ENCODE data around the gene STK32C. TPM values are rescaled to one million over a fixed set of nuclear protein-coding genes. Genes with fewer than 3 reads are reported as not detected.
A peak's percentile ranks its signal among the peaks of the same experiment; 100 is the strongest.

The STK32C gene
- total RNA-seq, 6 donors from 2014 or later, result 4.8 to 18.3 (median 15.6) TPM

- no peak overlapping the region for H3K27ac ChIP-seq
- H3K27me3 ChIP-seq, result no peaks in the 10 kb centered on the region
- H3K36me3 ChIP-seq, result no peaks in the 10 kb centered on the region
- peaks cover 0 to 7% (median 2%) of the 10 kb centered on the region in 4 donors for H3K4me1 ChIP-seq
- H3K9me3 ChIP-seq, result no peaks in the 10 kb centered on the region
- H3K4me3 ChIP-seq, result no peak overlapping the region
- 66 to 75% methylated on average over 19 to 23 of the region's 23 CpGs for WGBS, 2 donors
- TF ChIP-seq POLR2A (IDR thresholded peaks at IDR 0.05) (no peak), EP300 (IDR thresholded peaks at IDR 0.05) (no peak), POLR2AphosphoS5 (IDR thresholded peaks at IDR 0.05) (no peak)
- TF ChIP-seq, protein P1, sequence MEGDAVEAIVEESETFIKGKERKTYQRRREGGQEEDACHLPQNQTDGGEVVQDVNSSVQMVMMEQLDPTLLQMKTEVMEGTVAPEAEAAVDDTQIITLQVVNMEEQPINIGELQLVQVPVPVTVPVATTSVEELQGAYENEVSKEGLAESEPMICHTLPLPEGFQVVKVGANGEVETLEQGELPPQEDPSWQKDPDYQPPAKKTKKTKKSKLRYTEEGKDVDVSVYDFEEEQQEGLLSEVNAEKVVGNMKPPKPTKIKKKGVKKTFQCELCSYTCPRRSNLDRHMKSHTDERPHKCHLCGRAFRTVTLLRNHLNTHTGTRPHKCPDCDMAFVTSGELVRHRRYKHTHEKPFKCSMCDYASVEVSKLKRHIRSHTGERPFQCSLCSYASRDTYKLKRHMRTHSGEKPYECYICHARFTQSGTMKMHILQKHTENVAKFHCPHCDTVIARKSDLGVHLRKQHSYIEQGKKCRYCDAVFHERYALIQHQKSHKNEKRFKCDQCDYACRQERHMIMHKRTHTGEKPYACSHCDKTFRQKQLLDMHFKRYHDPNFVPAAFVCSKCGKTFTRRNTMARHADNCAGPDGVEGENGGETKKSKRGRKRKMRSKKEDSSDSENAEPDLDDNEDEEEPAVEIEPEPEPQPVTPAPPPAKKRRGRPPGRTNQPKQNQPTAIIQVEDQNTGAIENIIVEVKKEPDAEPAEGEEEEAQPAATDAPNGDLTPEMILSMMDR (IDR thresholded peaks at IDR 0.05), result no peak
- DNase-seq (no peak), ATAC-seq (ENCODE audit: low FRiP score in 2 of 2) (no peak)
Observed at GRCh38 chr10:132294561-132295318, 13.0 kb downstream of the STK32C start.

DNA sequence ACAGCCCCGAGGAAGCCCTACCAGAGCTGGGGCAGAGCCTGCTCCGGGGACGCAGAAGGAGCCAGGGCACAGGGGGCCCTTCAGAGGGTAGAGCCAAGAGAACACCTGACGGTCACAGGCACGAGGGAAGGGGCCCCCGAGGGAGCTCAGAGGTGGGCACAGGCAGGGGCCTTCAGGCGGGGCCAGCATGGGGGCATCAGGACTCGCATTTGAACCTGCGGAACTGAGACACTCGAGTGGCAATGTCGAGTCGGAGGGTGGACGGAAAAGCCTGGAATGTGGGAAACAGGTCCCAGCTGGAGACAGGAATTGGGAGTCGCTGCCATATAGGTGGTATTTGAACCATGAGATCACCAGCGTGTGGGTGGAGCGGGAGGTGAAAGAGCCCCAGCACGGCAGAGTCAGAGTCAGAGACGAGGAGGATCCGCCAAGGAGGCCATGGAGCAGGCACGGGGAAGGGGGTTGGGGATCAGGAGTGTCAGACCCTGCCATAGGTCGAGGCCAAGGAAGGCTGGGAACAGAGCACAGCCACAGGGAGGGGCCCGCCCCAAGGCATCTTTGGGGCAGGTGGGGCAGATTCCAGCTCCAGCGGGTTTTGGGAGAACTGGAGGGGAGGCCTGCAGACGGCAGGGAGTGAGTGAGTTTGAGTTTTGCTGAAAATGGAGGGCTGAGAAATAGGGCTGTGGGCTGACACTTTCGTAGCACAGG lies 13.8 kb downstream of the STK32C start:
- Histone ChIP-seq H3K4me3 (no peak overlapping the region), H3K27ac (no peak overlapping the region), H3K4me1 (peaks cover 0 to 7% (median 2%) of the 10 kb centered on the region in 4 donors), H3K9me3 (no peaks in the 10 kb centered on the region), H3K27me3 (no peaks in the 10 kb centered on the region), H3K36me3 (no peaks in the 10 kb centered on the region)
- DNase-seq (peak in 1 of 2 donors; percentile 46), ATAC-seq (ENCODE audit: low FRiP score in 2 of 2) (no peak)
- WGBS, 2 donors, result 80% methylated on average over 23 to 24 of the region's 25 CpGs
- TF ChIP-seq POLR2AphosphoS5 (IDR thresholded peaks at IDR 0.05), result no peak
- TF ChIP-seq, protein P1 (IDR thresholded peaks at IDR 0.05), result no peak
- no peak for TF ChIP-seq POLR2A (IDR thresholded peaks at IDR 0.05)
- no peak for TF ChIP-seq EP300 (IDR thresholded peaks at IDR 0.05)

GRCh38 chr10:132293201-132293812 lies 14.4 kb downstream of the STK32C start:
- Histone ChIP-seq H3K9me3 (peaks cover 0 to 1% (median 0%) of the 10 kb centered on the region in 4 donors), H3K4me3 (no peak overlapping the region), H3K4me1 (peaks cover 0 to 7% (median 2%) of the 10 kb centered on the region in 4 donors), H3K27ac (no peak overlapping the region), H3K36me3 (no peaks in the 10 kb centered on the region), H3K27me3 (no peaks in the 10 kb centered on the region)
- 56 to 70% methylated on average over 2 to 14 of the region's 16 CpGs for WGBS, 2 donors
- TF ChIP-seq EP300 (IDR thresholded peaks at IDR 0.05) (no peak), POLR2AphosphoS5 (IDR thresholded peaks at IDR 0.05) (no peak), POLR2A (IDR thresholded peaks at IDR 0.05) (no peak)
- TF ChIP-seq, protein P1 (IDR thresholded peaks at IDR 0.05), result no peak
- DNase-seq, result peak in 1 of 2 donors; percentile 52
- ATAC-seq (ENCODE audit: low FRiP score in 2 of 2), result peak in 1 of 2 donors; percentile 3

GRCh38 chr10:132292287-132293200 lies 15.2 kb downstream of the STK32C start:
- no peak overlapping the region for H3K27ac ChIP-seq
- H3K27me3 ChIP-seq, result no peaks in the 10 kb centered on the region
- 84 to 87% methylated on average over 14 to 30 of the region's 30 CpGs for WGBS, 2 donors
- DNase-seq (peak in 1 of 2 donors; percentile 82), ATAC-seq (ENCODE audit: low FRiP score in 2 of 2) (peak in 1 of 2 donors; percentile 38)
- peaks cover 0 to 7% (median 0%) of the 10 kb centered on the region in 4 donors for H3K4me1 ChIP-seq
- peaks cover 0 to 5% (median 0%) of the 10 kb centered on the region in 4 donors for H3K9me3 ChIP-seq
- H3K4me3 ChIP-seq, result no peak overlapping the region
- TF ChIP-seq POLR2A (IDR thresholded peaks at IDR 0.05), result no peak
- no peak for TF ChIP-seq EP300 (IDR thresholded peaks at IDR 0.05)
- TF ChIP-seq, protein P1 (IDR thresholded peaks at IDR 0.05), result no peak
- no peak for TF ChIP-seq POLR2AphosphoS5 (IDR thresholded peaks at IDR 0.05)
- H3K36me3 ChIP-seq, result no peaks in the 10 kb centered on the region

Measured in upper lobe of left lung (tissue), 6 donors.